ENCODE results near the gene SLCO1C1. TPM values are rescaled to one million over a fixed set of nuclear protein-coding genes. Genes with fewer than 3 reads are reported as not detected.

The SLCO1C1 gene
- total RNA-seq, 1 donor from 2014 or later: not detected

GRCh38 chr12:20656600-20656999 lies 38.5 kb upstream of the SLCO1C1 start:
- Histone ChIP-seq H4K20me1 (ENCODE audit: low read depth) (no peaks in the 10 kb centered on the region), H3K4me1 (peaks cover 27% of the 10 kb centered on the region), H3K27me3 (no peaks in the 10 kb centered on the region), H3K79me2 (ENCODE audit: low read depth) (no peaks in the 10 kb centered on the region), H3K4me2 (peak overlapping the region; percentile 56), H3K9ac (no peak overlapping the region), H3K36me3 (peaks cover 3% of the 10 kb centered on the region), H3K4me3 (no peak overlapping the region), H3K27ac (peak overlapping the region; percentile 69), H3K9me3 (ENCODE audit: low read depth) (peaks cover 19% of the 10 kb centered on the region), H2AFZ (replicated peaks) (no peak overlapping the region), H3F3A (ENCODE audit: low read depth) (peaks cover 17% of the 10 kb centered on the region)
- Mint-ChIP-seq H3K36me3 (peaks cover 19% of the 10 kb centered on the region), H3K4me1 (peaks cover 23% of the 10 kb centered on the region), H3K27me3 (ENCODE audit: insufficient read depth, low read depth) (no peaks in the 10 kb centered on the region), H3K9me3 (peaks cover 25% of the 10 kb centered on the region), H3K4me3 (no peak overlapping the region), H3K27ac (no peak overlapping the region)
- DNase-seq (ENCODE audit: low spot score): peak; percentile 65
- TF ChIP-seq CTCF (IDR thresholded peaks at IDR 0.05) (no peak), EZH2phosphoT487 (IDR thresholded peaks at IDR 0.05) (no peak), EZH2 (IDR thresholded peaks at IDR 0.05) (no peak)

DNA sequence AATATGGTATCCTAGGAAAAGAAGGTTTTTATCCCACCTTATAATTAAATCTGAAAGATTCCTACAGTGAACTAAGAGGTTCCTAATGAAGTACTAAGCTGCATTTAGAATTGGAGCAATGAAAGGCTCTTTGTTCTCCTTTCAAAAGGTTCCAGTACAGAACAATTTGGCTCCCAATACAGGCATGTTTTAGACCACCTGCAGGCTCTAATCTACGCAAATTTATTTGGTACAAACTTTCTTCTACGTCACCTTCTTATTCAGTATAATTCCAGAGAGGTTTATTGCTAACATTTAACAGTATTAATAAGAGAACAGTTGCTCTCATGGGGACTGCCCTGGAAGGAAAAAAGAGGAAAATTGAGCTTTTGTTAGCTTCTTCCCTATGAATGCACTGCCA lies 37.6 kb upstream of the SLCO1C1 start:
- peaks cover 32% of the 10 kb centered on the region for H3K9me3 Mint-ChIP-seq
- H3K27me3 Mint-ChIP-seq (ENCODE audit: insufficient read depth, low read depth): no peaks in the 10 kb centered on the region
- Histone ChIP-seq H3K4me2 (peak overlapping the region; percentile 56), H3K9ac (no peak overlapping the region), H3F3A (ENCODE audit: low read depth) (peaks cover 17% of the 10 kb centered on the region), H3K27me3 (no peaks in the 10 kb centered on the region), H3K36me3 (peaks cover 3% of the 10 kb centered on the region), H2AFZ (replicated peaks) (no peak overlapping the region), H3K4me3 (peak overlapping the region; percentile 6), H4K20me1 (ENCODE audit: low read depth) (no peaks in the 10 kb centered on the region), H3K27ac (peak overlapping the region; percentile 69), H3K79me2 (ENCODE audit: low read depth) (no peaks in the 10 kb centered on the region), H3K9me3 (ENCODE audit: low read depth) (peaks cover 19% of the 10 kb centered on the region), H3K4me1 (peaks cover 27% of the 10 kb centered on the region)
- H3K27ac Mint-ChIP-seq: no peak overlapping the region
- DNase-seq (ENCODE audit: low spot score): peak; percentile 74
- no peak overlapping the region for H3K4me3 Mint-ChIP-seq
- TF ChIP-seq EZH2 (IDR thresholded peaks at IDR 0.05) (no peak), EZH2phosphoT487 (IDR thresholded peaks at IDR 0.05) (no peak), CTCF (IDR thresholded peaks at IDR 0.05) (no peak)
- H3K36me3 Mint-ChIP-seq: peaks cover 25% of the 10 kb centered on the region
- H3K4me1 Mint-ChIP-seq: peaks cover 23% of the 10 kb centered on the region

- H4K20me1 ChIP-seq (ENCODE audit: low read depth): no peaks in the 10 kb centered on the region
- no peak for TF ChIP-seq EZH2phosphoT487 (IDR thresholded peaks at IDR 0.05)
- no peak for TF ChIP-seq CTCF (IDR thresholded peaks at IDR 0.05)
- no peaks in the 10 kb centered on the region for H3K9me3 ChIP-seq (ENCODE audit: low read depth)
- H3K27ac ChIP-seq: no peak overlapping the region
- Mint-ChIP-seq H3K27me3 (ENCODE audit: insufficient read depth, low read depth) (no peaks in the 10 kb centered on the region), H3K27ac (no peak overlapping the region), H3K4me1 (no peaks in the 10 kb centered on the region), H3K36me3 (peaks cover 5% of the 10 kb centered on the region), H3K4me3 (no peak overlapping the region), H3K9me3 (peaks cover 13% of the 10 kb centered on the region)
- no peak for DNase-seq (ENCODE audit: low spot score)
- H2AFZ ChIP-seq (replicated peaks): peak overlapping the region; percentile 32
- no peak overlapping the region for H3K4me3 ChIP-seq
- H3K4me2 ChIP-seq: no peak overlapping the region
- H3K27me3 ChIP-seq: no peaks in the 10 kb centered on the region
- no peaks in the 10 kb centered on the region for H3K36me3 ChIP-seq
- no peaks in the 10 kb centered on the region for H3K4me1 ChIP-seq
- H3K79me2 ChIP-seq (ENCODE audit: low read depth): no peaks in the 10 kb centered on the region
- no peak overlapping the region for H3K9ac ChIP-seq
- H3F3A ChIP-seq (ENCODE audit: low read depth): no peaks in the 10 kb centered on the region
These were observed 13.8 kb upstream of the SLCO1C1 start for GRCh38 chr12:20681334-20681733.
